Fibroblast of skin of scalp (primary cell): ENCODE data around the gene HCST. TPM values are rescaled to one million over a fixed set of nuclear protein-coding genes. Genes with fewer than 3 reads are reported as not detected.
"Not testable (repeated sequence)": the region's sequence is repeated elsewhere in the genome, so short reads cannot be mapped to it uniquely, and the experiment has no call there.

Experiments used
- DNase-seq: peaks from one replicate; pipeline ENCODE4 v3.0.0-alpha.2; 2013
- polyA plus RNA-seq, 2 experiments: library from polyadenylated mRNA; unstranded; fragments of 120-200 nt; gene quantifications; one replicate each; pipeline ENCODE4 v1.2.1, GENCODE V29; 2013; ENCODE audit not compliant: insufficient read length in 2 of 2

Gene HCST
- 0.43 TPM for polyA plus RNA-seq (2013, experiment 1 of 2; ENCODE audit: insufficient read length)
- not detected for polyA plus RNA-seq (2013, experiment 2 of 2; ENCODE audit: insufficient read length)

- peak; percentile 40 for DNase-seq
Observed at GRCh38 chr19:35901854-35902661, at the start of gene HCST. TSS of gene HCST (plus strand) at chr19:35902529. CDS start at chr19:35902594, 65 bp downstream.

- no peak for DNase-seq
Observed at GRCh38 chr19:35853038-35853756, 49.1 kb upstream of the HCST start.

DNA sequence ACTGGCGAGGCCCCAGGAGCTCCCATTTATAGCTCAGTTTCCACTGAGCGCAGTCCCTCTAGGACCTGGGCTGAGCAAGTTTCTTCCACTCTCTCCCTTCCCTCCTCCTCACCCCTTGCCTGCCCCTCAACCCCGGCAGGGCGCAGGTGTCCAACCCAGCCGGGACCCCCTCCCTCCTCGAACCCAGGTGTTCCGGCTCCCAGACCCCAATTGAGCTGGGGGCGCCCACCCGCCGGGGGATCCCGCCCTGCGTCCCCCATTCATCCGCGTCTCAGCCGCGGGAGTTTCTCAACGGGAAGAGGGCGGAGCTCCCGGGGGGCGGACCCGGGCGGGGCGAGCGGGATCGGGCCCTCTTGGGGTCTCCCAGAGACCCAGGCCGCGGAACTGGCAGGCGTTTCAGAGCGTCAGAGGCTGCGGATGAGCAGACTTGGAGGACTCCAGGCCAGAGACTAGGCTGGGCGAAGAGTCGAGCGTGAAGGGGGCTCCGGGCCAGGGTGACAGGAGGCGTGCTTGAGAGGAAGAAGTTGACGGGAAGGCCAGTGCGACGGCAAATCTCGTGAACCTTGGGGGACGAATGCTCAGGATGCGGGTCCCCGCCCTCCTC, 45.7 kb upstream of the HCST start, which contains the start of gene KIRREL2:
KIRREL2 (plus strand) TSS at position 366 of the 604 bp plus-strand sequence; CDS start at position 575, 209 bp downstream.
- DNase-seq = no peak

GRCh38 chr19:35858311-35858710, 44.0 kb upstream of the HCST start:
- no peak for DNase-seq

DNA sequence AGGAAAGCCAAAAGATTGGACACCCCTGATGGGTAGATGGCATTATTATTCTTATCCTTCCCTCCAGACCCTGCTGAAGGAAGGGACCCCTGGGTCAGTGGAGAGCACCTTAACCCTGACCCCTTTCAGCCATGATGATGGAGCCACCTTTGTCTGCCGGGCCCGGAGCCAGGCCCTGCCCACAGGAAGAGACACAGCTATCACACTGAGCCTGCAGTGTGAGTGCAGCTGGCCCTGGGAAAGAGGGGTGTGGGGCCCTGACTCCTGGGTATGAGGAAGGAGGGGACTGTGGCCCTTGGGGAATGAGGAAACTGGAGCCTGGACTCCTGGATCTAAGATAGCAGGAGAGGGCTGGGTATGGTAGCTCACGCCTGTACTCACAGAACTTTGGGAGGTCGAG, 42.9 kb upstream of the HCST start:
- DNase-seq = no peak

DNA sequence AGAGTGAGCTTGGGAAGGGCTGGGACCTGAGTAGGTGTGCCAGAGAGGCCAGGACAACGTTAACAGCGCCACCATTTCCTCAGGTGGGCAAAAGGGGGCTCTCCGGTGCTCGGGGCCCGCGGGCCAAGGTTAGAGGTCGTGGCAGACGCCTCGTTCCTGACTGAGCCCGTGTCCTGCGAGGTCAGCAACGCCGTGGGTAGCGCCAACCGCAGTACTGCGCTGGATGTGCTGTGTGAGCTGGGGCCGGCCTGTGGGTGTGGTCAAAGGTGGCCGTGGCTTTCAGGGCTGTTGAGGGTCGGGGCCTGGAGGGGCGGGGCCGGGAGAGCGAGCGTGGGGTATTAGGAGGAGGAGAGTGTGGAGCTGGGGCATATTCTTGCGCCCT, 41.9 kb upstream of the HCST start:
- DNase-seq = no peak

DNA sequence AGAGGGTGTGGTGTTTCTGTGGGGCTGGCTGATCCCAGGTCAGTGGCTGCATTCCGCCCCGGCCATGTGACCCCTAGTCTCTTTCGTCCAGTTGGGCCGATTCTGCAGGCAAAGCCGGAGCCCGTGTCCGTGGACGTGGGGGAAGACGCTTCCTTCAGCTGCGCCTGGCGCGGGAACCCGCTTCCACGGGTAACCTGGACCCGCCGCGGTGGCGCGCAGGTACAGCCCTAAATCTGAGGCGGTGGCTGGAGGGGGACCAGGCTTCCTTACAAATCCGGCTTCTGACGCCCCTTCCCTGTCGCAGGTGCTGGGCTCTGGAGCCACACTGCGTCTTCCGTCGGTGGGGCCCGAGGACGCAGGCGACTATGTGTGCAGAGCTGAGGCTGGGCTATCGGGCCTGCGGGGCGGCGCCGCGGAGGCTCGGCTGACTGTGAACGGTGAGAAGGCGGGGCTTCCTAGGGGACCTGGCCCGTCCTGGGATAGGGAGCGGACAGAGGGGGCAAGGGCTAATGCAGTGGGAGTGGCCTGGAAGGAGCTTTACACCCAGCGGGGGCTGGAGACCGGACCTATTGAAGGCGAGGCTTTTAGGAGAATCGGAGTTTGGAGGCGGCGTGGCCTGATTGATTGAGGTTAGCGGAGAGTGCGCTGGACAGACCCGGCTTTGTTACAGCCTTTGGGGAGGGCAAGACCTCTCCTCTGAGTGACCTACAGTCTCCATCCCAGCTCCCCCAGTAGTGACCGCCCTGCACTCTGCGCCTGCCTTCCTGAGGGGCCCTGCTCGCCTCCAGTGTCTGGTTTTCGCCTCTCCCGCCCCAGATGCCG, 41.3 kb upstream of the HCST start:
- DNase-seq = no peak

- DNase-seq = no peak
Observed at GRCh38 chr19:35861640-35862160, 40.6 kb upstream of the HCST start.

DNA sequence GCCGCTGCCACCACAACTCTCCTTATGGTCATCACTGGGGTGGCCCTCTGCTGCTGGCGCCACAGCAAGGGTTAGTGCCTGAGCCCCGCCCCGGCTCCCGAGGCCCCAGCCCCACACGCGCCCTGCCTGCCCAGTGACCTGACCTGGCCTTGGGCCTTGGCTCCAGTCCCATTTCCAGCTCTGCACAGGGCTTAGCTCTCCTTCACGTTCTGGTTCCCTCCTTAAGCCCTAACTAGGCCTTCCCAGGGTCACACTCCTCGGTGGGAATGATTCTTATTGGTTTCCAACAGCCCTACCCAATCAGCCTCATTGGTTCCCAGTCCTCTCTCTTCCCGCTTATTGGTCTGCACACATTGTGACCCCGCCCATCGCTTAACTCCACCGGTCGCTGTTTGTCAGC, 39.8 kb upstream of the HCST start:
- no peak for DNase-seq

GRCh38 chr19:35863018-35863417, 39.3 kb upstream of the HCST start:
- DNase-seq = no peak

DNA sequence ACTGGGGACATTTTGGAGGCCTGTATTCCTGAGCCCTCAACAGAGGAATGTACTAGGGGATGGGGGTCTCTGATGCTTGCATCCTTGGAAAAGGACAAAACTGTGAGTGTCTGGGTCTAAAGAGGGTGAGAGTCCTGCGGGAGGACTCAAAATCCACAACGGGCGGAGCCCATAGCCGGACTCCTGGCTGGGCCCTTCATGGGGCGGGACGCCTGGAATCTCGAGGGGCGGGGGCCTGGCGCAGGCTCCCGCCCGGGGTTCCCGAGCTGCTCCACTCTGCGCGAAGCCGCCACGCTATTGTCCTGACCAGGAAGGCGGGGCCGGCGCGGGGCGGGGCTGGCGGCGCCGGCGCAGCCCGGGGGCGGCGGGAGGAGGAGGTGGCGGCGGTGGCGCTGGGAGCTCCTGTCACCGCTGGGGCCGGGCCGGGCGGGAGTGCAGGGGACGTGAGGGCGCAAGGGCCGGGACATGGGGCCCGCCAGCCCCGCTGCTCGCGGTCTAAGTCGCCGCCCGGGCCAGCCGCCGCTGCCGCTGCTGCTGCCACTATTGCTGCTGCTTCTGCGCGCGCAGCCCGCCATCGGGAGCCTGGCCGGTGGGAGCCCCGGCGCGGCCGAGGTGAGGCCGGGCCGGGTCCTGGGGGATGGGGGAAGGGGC, 34.0 kb upstream of the HCST start, which contains the start of gene APLP1:
APLP1 (plus strand) TSS at position 403 of the 651 bp plus-strand sequence; CDS start at position 466, 63 bp downstream.
- peak; percentile 43 for DNase-seq

- no peak for DNase-seq
Observed at GRCh38 chr19:35868823-35869326, 33.5 kb upstream of the HCST start.

- DNase-seq = peak; percentile 57
Observed at GRCh38 chr19:35869327-35870123, 32.8 kb upstream of the HCST start.

GRCh38 chr19:35870124-35870736, 32.1 kb upstream of the HCST start:
- not testable (repeated sequence) for DNase-seq

DNA sequence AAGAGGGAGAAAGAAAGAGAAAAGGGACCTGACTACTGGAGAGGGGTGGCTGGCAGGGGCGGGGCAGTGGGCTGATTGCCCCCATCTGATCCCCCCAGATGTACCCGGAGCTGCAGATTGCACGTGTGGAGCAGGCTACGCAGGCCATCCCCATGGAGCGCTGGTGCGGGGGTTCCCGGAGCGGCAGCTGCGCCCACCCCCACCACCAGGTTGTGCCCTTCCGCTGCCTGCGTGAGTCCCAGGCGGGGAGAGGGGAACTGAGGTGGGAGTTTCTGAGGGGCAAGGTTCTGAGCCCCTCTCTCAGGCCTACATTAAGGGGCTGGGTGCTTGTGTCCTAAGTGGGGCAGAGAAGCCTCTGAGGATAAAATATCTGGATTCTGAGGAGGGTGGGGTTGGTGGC, 31.5 kb upstream of the HCST start:
- DNase-seq = no peak

DNA sequence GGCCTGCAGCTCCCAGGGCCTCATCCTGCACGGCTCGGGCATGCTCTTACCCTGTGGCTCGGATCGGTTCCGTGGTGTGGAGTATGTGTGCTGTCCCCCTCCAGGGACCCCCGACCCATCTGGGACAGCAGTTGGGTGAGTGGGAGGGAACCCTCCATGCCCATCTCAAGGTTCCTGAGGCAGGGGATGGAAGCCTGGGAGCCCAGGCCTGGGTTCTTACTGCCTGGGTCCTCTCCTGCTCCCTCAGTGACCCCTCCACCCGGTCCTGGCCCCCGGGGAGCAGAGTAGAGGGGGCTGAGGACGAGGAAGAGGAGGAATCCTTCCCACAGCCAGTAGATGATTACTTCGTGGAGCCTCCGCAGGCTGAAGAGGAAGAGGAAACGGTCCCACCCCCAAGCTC, 30.7 kb upstream of the HCST start:
- no peak for DNase-seq

DNA sequence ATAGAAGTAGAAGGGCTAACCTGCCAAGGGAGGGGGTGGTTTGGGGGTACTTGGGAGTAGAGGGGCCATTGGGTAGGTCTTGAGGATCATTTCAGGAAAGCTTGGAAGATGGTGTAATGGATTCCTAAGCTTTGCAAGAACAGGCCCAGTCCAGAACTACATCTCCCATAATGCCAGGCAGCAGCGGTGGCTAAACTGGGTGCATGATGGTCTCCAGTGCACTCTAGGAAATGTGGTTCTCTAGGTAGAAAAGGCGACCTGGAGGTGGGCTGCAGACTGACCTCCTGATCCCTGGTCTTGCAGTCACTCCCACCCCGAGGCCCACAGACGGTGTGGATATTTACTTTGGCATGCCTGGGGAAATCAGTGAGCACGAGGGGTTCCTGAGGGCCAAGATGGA, 30.1 kb upstream of the HCST start:
- DNase-seq = no peak

DNA sequence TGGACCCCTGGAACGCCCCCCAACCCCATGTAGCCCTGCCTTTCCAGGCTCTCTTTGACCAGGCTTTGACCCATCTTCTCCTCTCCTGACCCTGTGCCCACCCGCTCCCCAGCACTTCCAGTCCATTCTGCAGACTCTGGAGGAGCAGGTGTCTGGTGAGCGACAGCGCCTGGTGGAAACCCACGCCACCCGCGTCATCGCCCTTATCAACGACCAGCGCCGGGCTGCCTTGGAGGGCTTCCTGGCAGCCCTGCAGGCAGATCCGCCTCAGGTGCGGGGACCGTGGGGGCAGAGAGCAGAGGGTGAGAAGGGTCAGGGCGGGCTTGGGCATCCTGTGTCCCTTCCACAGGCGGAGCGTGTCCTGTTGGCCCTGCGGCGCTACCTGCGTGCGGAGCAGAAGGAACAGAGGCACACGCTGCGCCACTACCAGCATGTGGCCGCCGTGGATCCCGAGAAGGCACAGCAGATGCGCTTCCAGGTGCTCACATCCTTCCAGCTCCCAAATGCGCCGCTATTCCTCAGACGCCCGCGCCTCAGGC, 27.9 kb upstream of the HCST start:
- no peak for DNase-seq

DNA sequence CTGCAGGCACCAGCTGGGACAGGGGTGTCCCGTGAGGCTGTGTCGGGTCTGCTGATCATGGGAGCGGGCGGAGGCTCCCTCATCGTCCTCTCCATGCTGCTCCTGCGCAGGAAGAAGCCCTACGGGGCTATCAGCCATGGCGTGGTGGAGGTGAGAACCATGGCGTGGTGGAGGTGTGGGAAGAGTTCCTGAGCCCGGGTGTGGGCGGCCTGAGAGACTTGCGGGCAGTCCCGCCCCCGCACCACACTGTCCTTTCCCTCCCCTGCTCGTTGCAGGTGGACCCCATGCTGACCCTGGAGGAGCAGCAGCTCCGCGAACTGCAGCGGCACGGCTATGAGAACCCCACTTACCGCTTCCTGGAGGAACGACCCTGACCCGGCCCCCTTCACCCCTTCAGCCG, 23.3 kb upstream of the HCST start:
- no peak for DNase-seq
